Measurements from ENCODE around the gene ECEL1.
"Not testable (repeated sequence)": the region's sequence is repeated elsewhere in the genome, so short reads cannot be mapped to it uniquely, and the experiment has no call there.

ECEL1 gene

GRCh38 chr2:232441147-232441651, 46.4 kb downstream of the ECEL1 start:
- DNase-seq (ENCODE audit: low spot score) = no peak

GRCh38 chr2:232440220-232441018, 47.2 kb downstream of the ECEL1 start:
- peak; percentile 55 for DNase-seq (ENCODE audit: low spot score)

GRCh38 chr2:232439758-232440135, 47.9 kb downstream of the ECEL1 start:
- no peak for DNase-seq (ENCODE audit: low spot score)

- DNase-seq (ENCODE audit: low spot score) = no peak
These were observed 48.5 kb downstream of the ECEL1 start for GRCh38 chr2:232438951-232439757.

- DNase-seq (ENCODE audit: low spot score) = no peak
These were observed 49.5 kb downstream of the ECEL1 start for GRCh38 chr2:232438091-232438490.

GRCh38 chr2:232437195-232437571, 50.5 kb downstream of the ECEL1 start:
- no peak for DNase-seq (ENCODE audit: low spot score)

- no peak for DNase-seq (ENCODE audit: low spot score)
These were observed 51.0 kb downstream of the ECEL1 start for GRCh38 chr2:232436381-232437194.

GRCh38 chr2:232435805-232436204, 51.8 kb downstream of the ECEL1 start:
- DNase-seq (ENCODE audit: low spot score) = no peak

GRCh38 chr2:232435375-232435648, 52.3 kb downstream of the ECEL1 start:
- no peak for DNase-seq (ENCODE audit: low spot score)

GRCh38 chr2:232434563-232435374, 52.9 kb downstream of the ECEL1 start:
- DNase-seq (ENCODE audit: low spot score) = no peak

- DNase-seq (ENCODE audit: low spot score) = no peak
These were observed 53.5 kb downstream of the ECEL1 start for GRCh38 chr2:232434091-232434490.

- not testable (repeated sequence) for DNase-seq (ENCODE audit: low spot score)
These were observed 54.0 kb downstream of the ECEL1 start for GRCh38 chr2:232433622-232434021.

GRCh38 chr2:232432598-232433184, 54.9 kb downstream of the ECEL1 start:
- DNase-seq (ENCODE audit: low spot score) = no peak

GRCh38 chr2:232431705-232432590, 55.7 kb downstream of the ECEL1 start:
- no peak for DNase-seq (ENCODE audit: low spot score)
